Left ventricle myocardium inferior (tissue), 1 donor: ENCODE data around the gene SAMD7. TPM values are rescaled to one million over a fixed set of nuclear protein-coding genes. Genes with fewer than 3 reads are reported as not detected.

Experiments used
- DNase-seq: peaks from one replicate; pipeline ENCODE4 v3.0.0-alpha.2; 2020
- H3K27ac ChIP-seq: fragments of 200-600 bp; replicated peaks from 2 replicates; pipeline ENCODE4 v1.8.0; 2021
- H3K27me3 ChIP-seq: fragments of 200-600 bp; 2 replicates; pipeline ENCODE4 v1.8.0; 2021; ENCODE audit warnings: low read depth
- H3K36me3 ChIP-seq: fragments of 200-600 bp; 2 replicates; pipeline ENCODE4 v1.8.0; 2021
- H3K4me1 ChIP-seq: fragments of 200-600 bp; 2 replicates; pipeline ENCODE4 v1.8.0; 2021
- H3K4me3 ChIP-seq: fragments of 200-600 bp; 2 replicates; pipeline ENCODE4 v1.8.0; 2021; ENCODE audit warnings: mild to moderate bottlenecking, moderate library complexity
- H3K9me3 ChIP-seq: fragments of 200-600 bp; replicated peaks from 2 replicates; pipeline ENCODE4 v1.8.0; 2021
- CTCF ChIP-seq: fragments of 200-600 bp; IDR thresholded peaks from 2 replicates; pipeline ENCODE4 v1.8.0; 2021; ENCODE audit warnings: antibody characterized with exemption, mild to moderate bottlenecking, borderline replicate concordance
- intact Hi-C: fragments of 100-400 bp; cut with micrococcal nuclease; formaldehyde crosslinking; loops from one replicate; pipeline ENCODE4 v1.11.0; 2022
- total RNA-seq: library from RNA; stranded (reverse); fragmentation: NEBNext Ultra II Directional; extraction: Animal tissue kit (Norgen Biotek cat#: 25700); gene quantifications from one replicate; pipeline ENCODE4 v1.2.1, GENCODE V29; 2021
- donor health status: DM: no; HTN: yes; CAD: no; lungs with severe emphysema.

SAMD7 gene
- total RNA-seq, 1 donor from 2014 or later: not detected

DNA sequence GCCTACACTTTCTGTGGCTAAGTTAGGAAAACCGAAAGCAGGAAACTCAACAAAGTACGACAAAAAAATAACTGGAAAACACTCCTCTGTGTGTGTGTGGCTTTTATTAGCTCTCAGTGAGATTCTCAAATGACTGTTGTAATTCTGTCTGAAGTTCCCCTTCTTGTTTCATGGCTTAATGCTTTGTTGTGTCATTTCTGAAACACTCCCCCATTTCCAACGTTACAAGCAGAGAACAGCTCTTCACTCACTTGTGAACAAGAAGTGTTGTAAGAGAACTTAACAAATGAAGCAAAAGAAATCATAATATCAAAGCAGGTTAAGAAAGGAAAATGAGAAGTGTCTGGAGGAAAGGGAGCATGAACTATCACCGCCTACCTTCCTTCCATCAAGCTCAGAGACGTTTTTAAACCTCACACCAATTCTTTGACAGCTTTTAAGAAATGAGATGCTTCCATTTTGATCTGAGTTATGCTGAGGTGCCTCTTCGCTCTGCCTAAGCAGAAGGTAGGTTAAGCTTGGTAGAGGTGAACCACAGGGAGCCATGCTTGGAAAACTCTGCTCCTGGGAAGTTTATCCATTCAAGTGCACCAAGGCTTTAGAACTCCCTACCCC is 42.9 kb downstream of the SAMD7 start:
- Histone ChIP-seq H3K36me3 (no peaks in the 10 kb centered on the region), H3K4me1 (peaks cover 1% of the 10 kb centered on the region), H3K4me3 (no peak overlapping the region), H3K27me3 (no peaks in the 10 kb centered on the region), H3K9me3 (no peaks in the 10 kb centered on the region), H3K27ac (no peak overlapping the region)
- TF ChIP-seq CTCF: no peak
- DNase-seq: no peak
- intact Hi-C loops: no loop called here

- DNase-seq: no peak
- no peak overlapping the region for H3K27ac ChIP-seq
- no peaks in the 10 kb centered on the region for H3K4me1 ChIP-seq
- no peaks in the 10 kb centered on the region for H3K9me3 ChIP-seq
- intact Hi-C loops: no loop called here
- no peak for TF ChIP-seq CTCF
- H3K4me3 ChIP-seq: no peak overlapping the region
- no peaks in the 10 kb centered on the region for H3K36me3 ChIP-seq
- H3K27me3 ChIP-seq: peaks cover 3% of the 10 kb centered on the region
These were observed 44.0 kb downstream of the SAMD7 start for GRCh38 chr3:169955406-169955805.

DNA sequence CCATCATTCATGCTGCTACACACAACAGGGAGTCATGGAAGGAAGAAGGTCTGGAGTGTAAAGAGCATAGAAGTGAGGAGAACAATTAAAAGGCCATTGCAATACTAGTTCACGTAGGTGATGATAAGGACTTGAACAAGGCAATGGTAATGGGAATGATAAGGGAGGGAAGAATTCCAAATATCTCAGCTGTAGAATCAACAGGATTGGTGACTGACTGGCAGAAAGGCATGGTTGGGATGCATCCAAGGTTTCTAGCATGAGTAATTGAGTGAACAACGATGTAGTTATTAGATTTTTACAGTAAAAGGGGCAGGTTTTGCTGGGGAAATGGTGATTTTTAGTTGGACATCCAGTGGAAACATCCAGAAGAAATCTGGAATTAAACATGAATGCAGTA is 52.8 kb downstream of the SAMD7 start:
- Histone ChIP-seq H3K4me3 (no peak overlapping the region), H3K27me3 (peaks cover 3% of the 10 kb centered on the region), H3K9me3 (no peaks in the 10 kb centered on the region), H3K27ac (no peak overlapping the region), H3K4me1 (peaks cover 33% of the 10 kb centered on the region), H3K36me3 (no peaks in the 10 kb centered on the region)
- DNase-seq: no peak
- intact Hi-C loops: no loop called here
- TF ChIP-seq CTCF: no peak

DNA sequence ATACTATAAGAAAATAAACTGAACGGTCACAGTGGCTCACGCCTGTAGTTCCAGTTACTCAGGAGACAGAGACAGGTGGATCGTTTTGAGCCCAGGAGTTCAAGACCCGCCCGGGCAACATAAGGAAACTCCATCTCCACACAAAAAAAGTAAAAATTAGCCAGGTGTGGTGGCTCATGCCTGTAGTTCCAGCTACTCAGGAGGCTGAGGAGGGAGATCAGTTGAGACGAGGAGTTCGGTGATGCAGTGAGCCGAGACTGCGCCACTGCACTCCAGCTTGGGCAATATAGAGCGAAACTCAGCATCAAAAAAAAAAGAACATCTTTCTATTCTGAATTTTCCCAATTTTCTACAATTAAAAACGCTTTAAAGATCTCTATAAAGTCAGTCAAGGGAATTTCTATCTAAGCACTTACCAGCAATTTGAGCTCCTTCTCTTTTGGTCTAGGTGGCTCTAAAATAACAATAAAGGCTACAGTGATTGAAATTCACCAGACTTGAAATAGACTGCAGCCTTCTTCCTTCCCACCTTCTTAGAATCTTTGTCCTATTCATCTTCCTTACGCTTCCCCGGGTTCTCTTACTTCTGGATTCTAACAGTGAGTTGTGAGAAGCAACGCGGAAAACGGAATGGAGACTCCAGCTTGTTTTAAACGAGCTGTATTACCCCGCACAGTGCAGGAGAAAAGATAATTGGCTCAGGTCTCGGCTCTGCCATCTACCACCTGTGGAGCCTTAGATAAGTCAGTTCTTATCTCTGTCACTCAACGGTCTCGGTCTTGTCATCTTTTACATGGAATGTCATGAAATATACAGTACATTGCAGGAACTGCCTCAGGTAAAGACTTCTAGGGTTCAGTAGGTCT is 54.4 kb downstream of the SAMD7 start:
- Histone ChIP-seq H3K36me3 (no peaks in the 10 kb centered on the region), H3K27ac (peak overlapping the region; percentile 96), H3K4me1 (peaks cover 50% of the 10 kb centered on the region), H3K9me3 (no peaks in the 10 kb centered on the region), H3K4me3 (peak overlapping the region; percentile 91), H3K27me3 (no peaks in the 10 kb centered on the region)
- no peak for DNase-seq
- no peak for TF ChIP-seq CTCF
- intact Hi-C loops: no loop called here

- intact Hi-C loops: no loop called here
- Histone ChIP-seq H3K9me3 (no peaks in the 10 kb centered on the region), H3K4me1 (peaks cover 57% of the 10 kb centered on the region), H3K36me3 (no peaks in the 10 kb centered on the region), H3K4me3 (peak within 1 kb of the TSS; percentile 91), H3K27ac (peak within 1 kb of the TSS; percentile 96), H3K27me3 (no peaks in the 10 kb centered on the region)
- DNase-seq: peak; percentile 95
- TF ChIP-seq CTCF: peak; percentile 58
These were observed 55.1 kb downstream of the SAMD7 start, which contains the start of gene SEC62 for GRCh38 chr3:169966428-169966950. SEC62 (plus strand) TSS chr3:169966807; CDS start chr3:169966823, 16 bp downstream.
